CD4-positive, alpha-beta T cell (primary cell): ENCODE measurements around the gene ADGRB3. TPM values are rescaled to one million over a fixed set of nuclear protein-coding genes. Genes with fewer than 3 reads are reported as not detected.

ENCODE experiments used
- ATAC-seq: fragments of 200-7000 bp; cut with Tn5 transposase; one replicate; pipeline ENCODE4 v1.10.0; 2022; ENCODE audit warnings: mild to moderate bottlenecking; ENCODE audit not compliant: poor library complexity
- CTCF ChIA-PET: fragments of 350-600 bp; sonication (Branson Sonifier 250); formaldehyde crosslinking; loops from one replicate; lab custom pipeline; 2021; ENCODE audit warnings: antibody characterized with exemption, inconsistent platforms; lab: Charles Lee
- POLR2A ChIA-PET: fragments of 350-600 bp; sonication (Branson Sonifier 250); formaldehyde crosslinking; loops from one replicate; lab custom pipeline; 2021; ENCODE audit warnings: antibody characterized with exemption, inconsistent platforms; lab: Charles Lee
- DNase-seq, 14 experiments: peaks; one replicate each; pipeline ENCODE4 v3.0.0-alpha.2; 2013 to 2020; ENCODE audit warnings: mixed read lengths in 2 of 14
- H3K27ac ChIP-seq, 2 donors: one replicate each; pipeline versions ENCODE4 v1.5.1 to v1.7.0; 2013; ENCODE audit warnings: low read length in 2 of 2, low read depth in 1 of 2, mild to moderate bottlenecking in 1 of 2
- H3K27me3 ChIP-seq, 2 experiments: 1 replicate in 1 of 2; 2 replicates in 1 of 2; pipeline versions ENCODE4 v1.6.1 to v1.7.0; 2013; ENCODE audit warnings: low read length in 2 of 2, control low read depth in 1 of 2, mild to moderate bottlenecking in 1 of 2, moderate library complexity in 1 of 2; ENCODE audit not compliant: insufficient read depth in 2 of 2, control insufficient read depth in 1 of 2
- H3K36me3 ChIP-seq: one replicate; pipeline ENCODE4 v1.6.1; 2013; ENCODE audit warnings: low read length, control low read depth; ENCODE audit not compliant: insufficient read depth
- H3K4me1 ChIP-seq: one replicate; pipeline ENCODE4 v1.6.1; 2013; ENCODE audit warnings: low read length, control low read depth; ENCODE audit not compliant: insufficient read depth
- H3K4me3 ChIP-seq: one replicate; pipeline ENCODE4 v1.5.1; 2013; ENCODE audit warnings: mild to moderate bottlenecking, low read length, moderate library complexity
- H3K9me3 ChIP-seq, 2 experiments: 1 replicate in 1 of 2; 2 replicates in 1 of 2; pipeline versions ENCODE4 v1.6.1 to v1.7.0; 2013; ENCODE audit warnings: low read length in 2 of 2, mild to moderate bottlenecking in 2 of 2, control low read depth in 1 of 2, moderate library complexity in 1 of 2; ENCODE audit not compliant: control insufficient read depth in 1 of 2, insufficient read depth in 1 of 2
- H3K27ac Mint-ChIP-seq: one replicate; pipeline ENCODE4 v1.8.0; 2020; ENCODE audit warnings: mixed read lengths
- H3K27me3 Mint-ChIP-seq: one replicate; pipeline ENCODE4 v1.8.0; 2021; ENCODE audit warnings: mixed read lengths
- H3K36me3 Mint-ChIP-seq: one replicate; pipeline ENCODE4 v1.8.0; 2021; ENCODE audit warnings: low read depth, mixed read lengths
- H3K4me1 Mint-ChIP-seq: one replicate; pipeline ENCODE4 v1.8.0; 2021; ENCODE audit warnings: low read depth, mixed read lengths
- H3K4me3 Mint-ChIP-seq: one replicate; pipeline ENCODE4 v1.8.0; 2020; ENCODE audit warnings: mild to moderate bottlenecking, mixed read lengths
- H3K9me3 Mint-ChIP-seq: one replicate; pipeline ENCODE4 v1.8.0; 2020; ENCODE audit warnings: mixed read lengths
- intact Hi-C, 2 experiments: fragments of 100-400 bp; cut with DNase I in 1 of 2; cut with micrococcal nuclease in 1 of 2; formaldehyde crosslinking; loops; one replicate each; pipeline versions ENCODE4 v1.15.1 to v1.9.0; 2023 to 2025; cut with DNase I, micrococcal nuclease
- total RNA-seq, 174 experiments: library from RNA in 2 of 174; stranded (reverse) in 2 of 174; gene quantifications; one replicate each; pipeline ENCODE4 v1.2.3 and lab custom pipeline; 2021 to 2026
- TF ChIP-seq, protein P1 (sequence below): fragments of 200-600 bp; IDR thresholded peaks from one replicate; pipeline ENCODE4 v1.8.0; 2022; ENCODE audit warnings: antibody characterized with exemption, mild to moderate bottlenecking

Gene ADGRB3
- total RNA-seq, 2 experiments from 2014 or later, result not detected

DNA sequence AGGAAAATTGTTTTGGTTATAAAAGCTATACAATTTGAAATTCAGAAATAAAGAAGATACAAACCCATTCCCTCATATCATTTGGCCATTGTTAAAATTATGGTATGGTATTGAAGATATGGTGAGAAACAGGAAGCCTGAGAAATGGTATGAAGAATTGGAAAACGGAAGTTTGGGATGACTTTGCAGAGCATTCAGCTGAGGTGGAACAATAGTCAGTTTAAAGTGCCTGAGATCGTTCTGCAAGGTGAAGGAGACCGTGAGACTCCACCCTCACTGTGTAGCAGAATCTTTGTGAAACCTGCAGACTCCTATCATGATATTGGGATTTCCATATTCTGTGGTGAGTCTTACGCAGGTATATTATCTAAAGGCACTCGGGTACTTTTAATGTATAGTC is 97.3 kb downstream of the ADGRB3 start:
- intact Hi-C loops, result no loop called here
- Mint-ChIP-seq H3K4me3 (no peak overlapping the region), H3K4me1 (no peaks in the 10 kb centered on the region), H3K27ac (no peak overlapping the region), H3K27me3 (no peaks in the 10 kb centered on the region), H3K36me3 (no peaks in the 10 kb centered on the region), H3K9me3 (no peaks in the 10 kb centered on the region)
- TF ChIP-seq, protein P1, sequence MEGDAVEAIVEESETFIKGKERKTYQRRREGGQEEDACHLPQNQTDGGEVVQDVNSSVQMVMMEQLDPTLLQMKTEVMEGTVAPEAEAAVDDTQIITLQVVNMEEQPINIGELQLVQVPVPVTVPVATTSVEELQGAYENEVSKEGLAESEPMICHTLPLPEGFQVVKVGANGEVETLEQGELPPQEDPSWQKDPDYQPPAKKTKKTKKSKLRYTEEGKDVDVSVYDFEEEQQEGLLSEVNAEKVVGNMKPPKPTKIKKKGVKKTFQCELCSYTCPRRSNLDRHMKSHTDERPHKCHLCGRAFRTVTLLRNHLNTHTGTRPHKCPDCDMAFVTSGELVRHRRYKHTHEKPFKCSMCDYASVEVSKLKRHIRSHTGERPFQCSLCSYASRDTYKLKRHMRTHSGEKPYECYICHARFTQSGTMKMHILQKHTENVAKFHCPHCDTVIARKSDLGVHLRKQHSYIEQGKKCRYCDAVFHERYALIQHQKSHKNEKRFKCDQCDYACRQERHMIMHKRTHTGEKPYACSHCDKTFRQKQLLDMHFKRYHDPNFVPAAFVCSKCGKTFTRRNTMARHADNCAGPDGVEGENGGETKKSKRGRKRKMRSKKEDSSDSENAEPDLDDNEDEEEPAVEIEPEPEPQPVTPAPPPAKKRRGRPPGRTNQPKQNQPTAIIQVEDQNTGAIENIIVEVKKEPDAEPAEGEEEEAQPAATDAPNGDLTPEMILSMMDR, result no peak
- Histone ChIP-seq H3K9me3 (no peaks in the 10 kb centered on the region), H3K27ac (no peak overlapping the region), H3K4me1 (no peaks in the 10 kb centered on the region), H3K36me3 (no peaks in the 10 kb centered on the region), H3K27me3 (no peaks in the 10 kb centered on the region), H3K4me3 (no peak overlapping the region)
- DNase-seq (no peak), ATAC-seq (no peak)
- ChIA-PET POLR2A (no interaction called here), CTCF (no interaction called here)

DNA sequence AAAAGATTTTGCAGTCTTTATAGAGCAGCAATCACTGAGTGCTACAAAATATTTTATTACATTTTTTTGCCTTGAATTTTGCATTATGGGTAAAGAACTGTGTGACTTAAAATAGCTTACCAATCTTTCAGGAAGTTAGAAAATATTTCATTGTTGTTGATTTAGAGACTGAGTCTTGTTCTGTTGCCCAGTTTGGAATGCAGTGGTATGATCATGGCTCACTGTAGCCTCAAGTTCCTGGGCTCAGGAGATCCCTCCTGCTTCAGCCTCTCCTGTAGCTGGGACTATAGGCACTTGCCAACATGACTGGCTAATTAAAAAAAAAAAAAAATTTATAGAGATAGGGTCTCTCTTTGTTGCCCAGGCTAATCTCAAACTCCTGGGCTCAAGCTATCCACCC is 100.8 kb downstream of the ADGRB3 start:
- H3K36me3 Mint-ChIP-seq, result no peaks in the 10 kb centered on the region
- peaks cover 10% of the 10 kb centered on the region for H3K4me1 Mint-ChIP-seq
- H3K36me3 ChIP-seq, result no peaks in the 10 kb centered on the region
- H3K4me3 Mint-ChIP-seq, result no peak overlapping the region
- H3K27me3 ChIP-seq, result no peaks in the 10 kb centered on the region
- TF ChIP-seq, protein P1, result no peak
- no peak overlapping the region for H3K27ac Mint-ChIP-seq
- ChIA-PET CTCF (no interaction called here), POLR2A (no interaction called here)
- intact Hi-C loops, result no loop called here
- H3K4me1 ChIP-seq, result no peaks in the 10 kb centered on the region
- H3K9me3 ChIP-seq, result no peaks in the 10 kb centered on the region
- no peak for ATAC-seq
- no peak for DNase-seq
- no peaks in the 10 kb centered on the region for H3K27me3 Mint-ChIP-seq
- H3K27ac ChIP-seq, result no peak overlapping the region
- H3K9me3 Mint-ChIP-seq, result no peaks in the 10 kb centered on the region
- H3K4me3 ChIP-seq, result no peak overlapping the region

DNA sequence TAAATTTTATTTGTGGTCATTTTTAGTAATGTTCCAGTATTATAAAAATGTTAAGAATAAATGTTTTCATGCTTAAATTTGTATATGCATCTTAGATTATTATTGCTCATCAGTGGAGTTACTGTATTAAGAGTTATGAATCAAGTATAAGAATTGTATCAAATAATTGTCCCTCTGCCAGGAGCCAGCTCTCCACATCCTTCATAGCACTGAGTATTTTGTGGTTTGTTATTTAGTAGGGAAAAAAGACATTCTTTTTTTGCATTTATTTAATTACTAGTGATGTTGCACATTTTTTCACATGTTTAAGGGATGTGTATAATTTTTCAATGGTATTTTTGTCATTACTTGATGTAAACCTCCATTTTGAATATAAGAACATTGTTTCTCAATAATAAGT is 102.0 kb downstream of the ADGRB3 start:
- no peaks in the 10 kb centered on the region for H3K27me3 Mint-ChIP-seq

More for the DNA sequence above, 102.0 kb downstream of the ADGRB3 start:
- TF ChIP-seq, protein P1, result no peak
- Mint-ChIP-seq H3K4me3 (no peak overlapping the region), H3K27ac (no peak overlapping the region), H3K9me3 (no peaks in the 10 kb centered on the region), H3K4me1 (peaks cover 15% of the 10 kb centered on the region), H3K36me3 (no peaks in the 10 kb centered on the region)
- POLR2A ChIA-PET, result no interaction called here
- Histone ChIP-seq H3K9me3 (peaks cover 0 to 3% of the 10 kb centered on the region in 2 experiments), H3K4me1 (no peaks in the 10 kb centered on the region), H3K27ac (no peak overlapping the region), H3K36me3 (no peaks in the 10 kb centered on the region), H3K4me3 (no peak overlapping the region), H3K27me3 (no peaks in the 10 kb centered on the region)
- ATAC-seq (no peak), DNase-seq (no peak)
- CTCF ChIA-PET, result no interaction called here
- intact Hi-C loops, result no loop called here
